GM21360 (cell line): ENCODE measurements around the gene FAM131B.

ENCODE experiments used
- ATAC-seq: cut with Tn5 transposase; IDR thresholded peaks from one replicate; pipeline ENCODE4 v1.9.1; 2021; ENCODE audit warnings: mild to moderate bottlenecking, moderate library complexity; ENCODE audit not compliant: unreplicated experiment

Gene FAM131B

DNA sequence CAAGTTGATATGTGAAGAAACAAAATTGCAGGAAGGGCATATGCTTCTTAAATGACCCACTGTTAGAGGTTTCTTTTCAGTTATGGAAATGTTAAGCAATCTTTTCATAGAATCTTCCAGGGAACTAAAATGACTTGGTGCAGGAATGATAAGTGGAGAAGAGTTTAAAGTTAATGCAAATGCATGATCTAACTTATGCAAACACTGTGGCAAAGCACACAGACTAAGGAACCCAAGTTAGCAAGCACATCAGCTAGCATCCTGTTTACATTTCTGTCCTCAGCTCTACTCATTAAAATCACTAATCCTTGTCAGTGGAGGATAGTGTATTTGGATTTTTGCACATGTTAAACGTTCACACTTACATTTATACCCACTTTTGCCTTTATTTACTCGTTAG, 37.3 kb downstream of the FAM131B start:
- ATAC-seq, result no peak

DNA sequence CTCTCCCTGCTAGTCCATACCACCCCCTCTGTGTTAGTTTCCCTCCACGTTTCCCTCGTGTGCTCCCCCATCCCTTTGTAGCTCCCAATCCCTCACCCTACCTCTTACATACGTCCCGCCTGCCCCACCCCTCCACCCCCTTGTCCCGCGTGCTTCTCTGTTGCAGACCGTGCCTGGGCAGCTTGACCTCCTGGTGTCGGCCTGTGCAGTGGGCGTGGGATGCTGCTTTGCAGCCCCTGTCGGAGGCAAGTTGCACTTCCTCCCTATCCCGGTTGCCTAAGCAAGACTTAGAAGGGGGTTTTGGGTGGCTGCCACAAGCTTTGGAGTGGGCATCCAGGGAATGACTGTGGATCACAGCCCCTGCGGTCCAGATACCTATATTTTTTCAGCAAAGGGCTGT, 38.9 kb downstream of the FAM131B start:
- ATAC-seq, result no peak

DNA sequence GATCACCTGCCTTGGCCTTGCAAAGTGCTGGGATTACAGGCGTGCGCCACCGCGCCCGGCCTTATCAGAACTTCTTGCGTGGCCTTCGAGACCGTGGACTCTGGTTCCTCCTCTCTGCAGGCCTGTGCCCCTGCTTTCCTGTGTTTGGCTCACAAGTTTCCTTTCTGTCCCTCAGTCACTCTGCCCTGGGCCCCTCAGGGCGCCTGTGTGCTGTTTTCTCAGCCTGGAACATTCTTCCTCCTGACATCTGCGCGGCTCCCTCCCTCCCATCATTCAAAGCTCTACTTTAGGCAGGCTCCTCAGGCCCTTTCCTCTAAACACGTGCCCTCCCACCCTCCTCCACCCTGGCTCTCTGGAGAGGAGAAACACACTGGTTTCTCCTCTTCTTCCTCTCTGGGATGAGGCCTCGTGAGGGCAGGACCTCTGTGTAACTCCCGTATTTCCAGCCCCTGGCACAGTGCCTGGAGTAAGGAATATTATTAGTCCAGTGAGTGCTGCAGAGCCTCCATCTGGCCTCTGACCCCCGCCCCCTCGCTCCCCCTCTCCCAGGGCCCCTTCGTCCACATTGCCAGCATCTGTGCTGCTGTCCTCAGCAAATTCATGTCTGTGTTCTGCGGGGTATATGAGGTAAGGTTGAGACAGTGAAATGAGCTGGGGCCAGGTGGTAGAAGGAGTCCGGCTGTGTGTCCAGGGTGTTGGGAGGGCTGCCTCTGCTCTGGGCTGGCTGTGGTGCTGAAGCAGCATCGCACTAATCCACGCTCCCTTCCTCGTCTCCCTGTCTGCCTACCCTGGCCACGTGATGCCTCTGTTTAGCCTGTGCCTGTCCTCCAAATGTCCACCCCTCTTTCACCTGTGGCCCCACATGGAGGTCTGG, 39.5 kb downstream of the FAM131B start:
- no peak for ATAC-seq

DNA sequence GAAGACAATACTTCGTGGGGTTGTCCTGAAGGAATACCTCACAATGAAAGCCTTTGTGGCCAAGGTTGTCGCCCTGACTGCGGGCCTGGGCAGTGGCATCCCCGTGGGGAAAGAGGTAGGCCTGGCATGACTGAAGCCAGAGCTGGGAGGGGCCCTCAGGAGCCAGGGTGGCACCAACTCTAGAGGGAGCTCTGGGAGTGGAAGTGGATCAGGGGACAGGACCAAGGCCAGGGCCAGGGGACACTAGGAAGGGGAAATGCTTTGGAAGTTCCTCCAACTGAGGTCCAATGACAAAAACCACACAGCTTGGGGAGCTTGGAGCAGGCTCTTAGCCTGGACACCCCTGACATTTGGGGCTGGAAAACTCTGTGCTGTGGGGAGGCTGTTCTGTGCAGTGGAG, 40.8 kb downstream of the FAM131B start:
- no peak for ATAC-seq

DNA sequence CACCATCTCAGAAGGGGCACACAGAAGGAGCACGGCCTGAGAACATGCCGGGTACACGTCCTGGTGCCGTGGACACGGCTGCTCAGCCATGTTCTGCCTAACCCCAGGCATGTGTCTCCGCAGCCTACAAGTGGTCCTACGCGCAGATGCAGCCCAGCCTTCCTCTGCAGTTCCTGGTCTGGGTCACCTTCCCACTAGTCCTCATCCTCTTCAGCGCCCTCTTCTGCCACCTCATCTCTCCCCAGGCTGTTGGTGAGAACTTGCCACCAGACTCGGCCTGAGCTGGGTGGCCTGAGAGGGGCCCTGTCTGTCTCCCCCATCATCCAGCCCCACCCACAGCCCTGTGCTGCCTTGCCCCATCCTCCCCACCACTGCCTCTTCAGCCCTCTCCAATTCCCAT, 41.3 kb downstream of the FAM131B start:
- no peak for ATAC-seq

DNA sequence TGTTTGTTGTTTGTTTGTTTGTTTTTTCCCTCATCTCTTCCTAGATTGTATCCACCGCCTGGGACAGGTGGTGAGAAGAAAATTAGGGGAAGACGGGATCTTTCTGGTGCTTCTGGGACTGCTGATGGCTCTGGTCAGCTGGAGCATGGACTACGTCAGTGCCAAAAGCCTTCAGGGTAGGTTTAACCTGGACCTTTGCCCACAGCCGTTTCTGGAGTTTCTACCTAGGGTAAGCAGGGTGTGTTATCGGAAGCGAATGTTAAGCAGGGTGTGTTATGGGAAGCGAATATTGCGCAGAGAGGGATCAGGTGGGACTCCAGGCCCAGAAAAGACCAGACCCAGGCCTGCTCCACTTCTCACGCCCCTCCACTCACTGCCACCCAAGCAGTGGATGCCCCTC, 41.9 kb downstream of the FAM131B start:
- no peak for ATAC-seq

DNA sequence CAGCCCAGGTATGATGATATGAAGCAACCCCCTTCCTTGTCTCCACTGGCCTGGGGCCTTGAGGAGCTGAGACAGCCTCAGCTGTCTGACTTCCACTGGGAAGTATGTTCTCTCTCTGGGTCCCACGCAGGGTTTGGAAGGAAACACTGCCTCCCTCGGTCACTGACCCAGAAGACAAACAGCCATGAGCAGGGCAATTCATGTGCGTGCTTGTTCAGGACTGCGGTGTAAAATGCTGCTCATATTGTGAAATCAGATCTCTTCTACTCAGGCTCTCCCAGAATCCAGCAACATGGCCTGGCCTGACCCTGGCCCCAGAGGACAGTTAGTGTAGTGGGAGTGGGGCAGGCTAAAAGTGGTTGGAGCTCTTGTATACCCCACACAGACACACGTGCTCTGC, 43.9 kb downstream of the FAM131B start:
- ATAC-seq, result no peak

DNA sequence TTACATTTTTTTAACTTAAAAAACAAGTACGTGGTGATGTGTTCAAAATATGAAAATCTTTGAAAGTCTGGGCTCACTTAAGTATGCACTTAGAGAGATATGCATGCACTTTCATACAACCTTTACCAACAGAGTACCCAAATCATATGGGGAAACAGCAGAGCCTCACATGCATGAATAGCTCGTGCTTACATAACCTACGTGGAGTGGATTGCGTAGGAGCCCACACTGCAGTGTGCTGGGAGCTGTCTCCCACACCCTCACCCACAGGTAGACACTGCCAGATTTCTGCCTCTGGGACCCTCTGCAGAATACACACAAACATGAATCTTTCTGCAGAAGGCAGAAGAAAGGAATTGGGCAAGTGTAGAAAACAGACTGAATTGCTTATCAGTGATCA, 46.0 kb downstream of the FAM131B start:
- no peak for ATAC-seq

DNA sequence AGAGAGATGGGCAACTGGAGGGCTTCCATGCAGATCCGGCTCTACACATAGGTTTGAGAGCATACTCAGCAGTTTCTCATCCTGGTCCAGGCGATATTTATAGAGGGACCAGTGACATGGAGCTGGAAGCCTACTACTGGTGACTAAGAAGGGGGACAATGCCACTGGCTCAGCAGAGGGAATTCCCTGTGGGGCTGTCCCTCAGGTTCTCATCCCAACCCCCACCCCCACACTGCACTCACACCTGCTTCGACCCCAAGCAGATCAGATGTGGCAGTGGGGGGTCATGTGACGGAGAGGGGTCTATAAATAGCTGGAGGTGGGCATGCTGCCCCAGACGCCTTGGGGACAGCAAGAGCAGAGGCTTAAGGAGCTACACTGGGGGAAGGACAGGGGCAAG, 46.7 kb downstream of the FAM131B start, which contains the start of gene CLCN1:
CLCN1 (plus strand) TSS at position 336 of the 400 bp plus-strand sequence. CDS start 102 bp downstream, outside the sequence.
- no peak for ATAC-seq

DNA sequence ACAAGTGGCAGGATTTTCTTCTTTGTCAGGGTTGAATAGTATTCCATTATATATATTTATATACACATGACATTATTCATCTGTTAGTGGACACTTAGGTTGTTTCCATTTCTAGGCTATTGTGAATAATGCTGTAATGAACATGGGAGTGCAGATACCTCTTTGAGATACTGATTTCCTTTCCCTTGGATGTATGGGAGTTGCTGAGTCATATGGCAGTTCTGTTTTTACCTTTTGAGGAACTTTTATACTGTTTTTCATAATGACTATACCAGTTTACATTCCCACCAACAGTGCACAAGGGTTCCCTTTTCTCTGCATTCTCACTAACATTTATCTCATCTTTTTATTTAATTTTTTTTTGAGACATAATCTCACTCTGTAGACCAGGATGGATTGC, 48.4 kb downstream of the FAM131B start:
- no peak for ATAC-seq

DNA sequence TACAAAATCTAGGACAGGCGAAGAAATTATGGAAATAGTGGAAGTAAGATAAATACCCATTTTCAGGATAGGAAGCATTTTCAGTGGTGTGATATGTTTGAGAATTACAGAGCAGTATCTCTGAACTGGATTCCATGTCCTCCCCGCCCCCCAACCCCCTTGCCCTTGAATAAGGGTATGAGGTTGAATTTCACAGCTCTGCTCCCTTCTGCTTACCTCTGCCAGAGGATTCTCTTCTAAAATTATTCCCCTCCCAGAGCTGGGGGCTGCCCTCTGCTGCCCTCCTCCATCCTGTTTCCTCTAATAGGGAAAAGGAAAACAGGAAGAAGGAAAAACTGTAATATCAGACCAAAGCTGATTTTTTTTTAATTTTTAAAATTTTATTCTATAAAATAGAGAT, 53.9 kb downstream of the FAM131B start:
- no peak for ATAC-seq

DNA sequence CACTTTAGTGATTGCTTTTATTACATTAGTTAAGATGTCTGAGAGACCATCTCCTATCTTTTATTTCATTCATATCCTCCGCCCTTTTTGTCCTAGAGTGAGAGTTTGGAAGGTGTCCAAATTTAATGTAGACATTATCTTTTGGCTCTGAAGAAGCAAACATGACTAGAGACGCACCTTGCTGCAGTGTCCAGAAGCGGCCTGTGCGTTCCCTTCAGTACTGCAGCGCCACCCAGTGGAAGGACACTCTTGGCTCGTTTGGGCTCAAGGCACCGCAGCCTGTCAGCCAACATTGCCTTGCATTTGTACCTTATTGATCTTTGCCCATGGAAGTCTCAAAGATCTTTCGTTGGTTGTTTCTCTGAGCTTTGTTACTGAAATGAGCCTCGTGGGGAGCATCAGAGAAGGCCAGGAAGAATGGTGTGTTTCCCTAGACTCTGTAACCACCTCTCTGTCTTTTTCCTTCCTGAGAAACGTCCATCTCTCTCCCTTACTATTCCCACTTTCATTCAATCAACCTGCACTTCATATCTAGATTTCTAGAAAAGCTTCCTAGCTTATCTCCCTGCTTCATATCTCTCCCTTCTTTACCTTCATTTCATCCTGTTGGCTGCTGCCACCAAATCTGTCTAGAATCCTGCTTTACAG, 57.0 kb downstream of the FAM131B start:
- no peak for ATAC-seq

DNA sequence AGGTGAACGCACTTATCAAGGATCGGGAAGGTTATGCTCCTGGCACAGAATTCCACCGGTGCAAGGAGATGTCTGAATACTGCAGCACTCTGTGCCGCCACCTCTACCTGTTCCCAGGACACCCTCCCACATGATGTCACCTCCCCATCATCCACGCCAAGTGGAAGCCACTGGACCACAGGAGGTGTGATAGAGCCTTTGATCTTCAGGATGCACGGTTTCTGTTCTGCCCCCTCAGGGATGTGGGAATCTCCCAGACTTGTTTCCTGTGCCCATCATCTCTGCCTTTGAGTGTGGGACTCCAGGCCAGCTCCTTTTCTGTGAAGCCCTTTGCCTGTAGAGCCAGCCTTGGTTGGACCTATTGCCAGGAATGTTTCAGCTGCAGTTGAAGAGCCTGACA, 57.6 kb downstream of the FAM131B start:
- no peak for ATAC-seq

DNA sequence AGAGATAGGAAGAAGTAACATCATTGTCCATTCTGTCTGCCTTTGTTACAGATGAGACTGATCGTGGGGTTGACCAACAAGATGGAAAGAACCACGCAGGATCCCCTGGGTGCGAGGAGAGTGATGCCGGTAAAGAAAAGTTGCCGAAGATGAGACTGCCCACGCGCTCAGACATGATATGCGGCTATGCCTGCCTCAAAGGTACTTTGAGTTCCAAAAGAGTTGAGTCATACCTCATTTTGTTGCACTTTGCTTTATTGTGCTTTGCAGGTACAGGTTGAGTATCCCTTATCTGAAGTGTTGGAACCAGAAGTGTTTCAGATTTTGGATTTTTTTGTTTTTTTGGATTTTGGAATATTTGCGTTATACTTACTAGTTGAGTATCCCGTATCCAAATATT, 58.8 kb downstream of the FAM131B start:
- no peak for ATAC-seq
